HUES6 (cell line): ENCODE measurements around the gene PRPF40A.

Experiments used
- H3K27ac ChIP-seq: 2 replicates; pipeline ENCODE4 v1.7.0; 2013; ENCODE audit warnings: low read depth, mild to moderate bottlenecking, low read length, inconsistent platforms
- H3K27me3 ChIP-seq: 2 replicates; pipeline ENCODE4 v1.6.1; 2013; ENCODE audit warnings: low read length; ENCODE audit not compliant: control insufficient read depth, insufficient read depth
- H3K36me3 ChIP-seq: 2 replicates; pipeline ENCODE4 v1.6.1; 2013; ENCODE audit warnings: low read length; ENCODE audit not compliant: control insufficient read depth, insufficient read depth
- H3K4me1 ChIP-seq: 2 replicates; pipeline ENCODE4 v1.6.1; 2013; ENCODE audit warnings: low read length; ENCODE audit not compliant: control insufficient read depth, insufficient read depth
- H3K4me3 ChIP-seq: 2 replicates; pipeline ENCODE4 v1.5.1; 2013; ENCODE audit warnings: low read depth, low read length
- H3K9ac ChIP-seq: one replicate; pipeline ENCODE4 v1.6.1; 2013; ENCODE audit warnings: mild to moderate bottlenecking, low read length
- H3K9me3 ChIP-seq: 2 replicates; pipeline ENCODE4 v1.6.1; 2013; ENCODE audit warnings: low read depth, low read length; ENCODE audit not compliant: control insufficient read depth, insufficient read depth

PRPF40A gene

GRCh38 chr2:152650768-152651371 lies 66.4 kb downstream of the PRPF40A start:
- no peak overlapping the region for H3K27ac ChIP-seq
- H3K4me3 ChIP-seq = no peak overlapping the region
- no peak overlapping the region for H3K9ac ChIP-seq
- H3K36me3 ChIP-seq = peaks cover 63% of the 10 kb centered on the region
- peaks cover 18% of the 10 kb centered on the region; the same call in 1 of the 2 replicates for H3K4me1 ChIP-seq
- H3K27me3 ChIP-seq = no peaks in the 10 kb centered on the region
- H3K9me3 ChIP-seq = no peaks in the 10 kb centered on the region

- no peaks in the 10 kb centered on the region for H3K9me3 ChIP-seq
- H3K36me3 ChIP-seq = peaks cover 61% of the 10 kb centered on the region
- no peaks in the 10 kb centered on the region for H3K27me3 ChIP-seq
- H3K4me1 ChIP-seq = peaks cover 18% of the 10 kb centered on the region; the same call in 1 of the 2 replicates
- H3K9ac ChIP-seq = no peak overlapping the region
- no peak overlapping the region for H3K27ac ChIP-seq
- no peak overlapping the region for H3K4me3 ChIP-seq
These were observed 67.3 kb downstream of the PRPF40A start for GRCh38 chr2:152649997-152650396.

GRCh38 chr2:152648336-152648735 lies 68.9 kb downstream of the PRPF40A start:
- peaks cover 64% of the 10 kb centered on the region for H3K36me3 ChIP-seq
- no peaks in the 10 kb centered on the region for H3K27me3 ChIP-seq
- no peak overlapping the region for H3K9ac ChIP-seq
- no peaks in the 10 kb centered on the region for H3K9me3 ChIP-seq
- H3K27ac ChIP-seq = no peak overlapping the region
- H3K4me1 ChIP-seq = peaks cover 18% of the 10 kb centered on the region; the same call in 1 of the 2 replicates
- no peak overlapping the region for H3K4me3 ChIP-seq

- H3K4me3 ChIP-seq = no peak overlapping the region
- H3K27ac ChIP-seq = no peak overlapping the region
- H3K4me1 ChIP-seq = peaks cover 18% of the 10 kb centered on the region; the same call in 1 of the 2 replicates
- peaks cover 67% of the 10 kb centered on the region for H3K36me3 ChIP-seq
- no peaks in the 10 kb centered on the region for H3K27me3 ChIP-seq
- no peaks in the 10 kb centered on the region for H3K9me3 ChIP-seq
- no peak overlapping the region for H3K9ac ChIP-seq
These were observed 69.7 kb downstream of the PRPF40A start for GRCh38 chr2:152647552-152647951.

- H3K4me3 ChIP-seq = no peak overlapping the region
- no peaks in the 10 kb centered on the region for H3K9me3 ChIP-seq
- peaks cover 14% of the 10 kb centered on the region; the same call in 1 of the 2 replicates for H3K4me1 ChIP-seq
- H3K27me3 ChIP-seq = no peaks in the 10 kb centered on the region
- H3K27ac ChIP-seq = no peak overlapping the region
- H3K9ac ChIP-seq = no peak overlapping the region
- peaks cover 65% of the 10 kb centered on the region for H3K36me3 ChIP-seq
These were observed 70.5 kb downstream of the PRPF40A start for GRCh38 chr2:152646775-152647174.

- Histone ChIP-seq H3K27me3 (no peaks in the 10 kb centered on the region), H3K4me3 (no peak overlapping the region), H3K9ac (no peak overlapping the region), H3K36me3 (peaks cover 69% of the 10 kb centered on the region), H3K27ac (no peak overlapping the region), H3K9me3 (no peaks in the 10 kb centered on the region), H3K4me1 (peaks cover 13% of the 10 kb centered on the region; the same call in 1 of the 2 replicates)
These were observed 71.0 kb downstream of the PRPF40A start for GRCh38 chr2:152646264-152646663.

GRCh38 chr2:152644189-152644873 lies 72.9 kb downstream of the PRPF40A start:
- no peak overlapping the region for H3K4me3 ChIP-seq

GRCh38 chr2:152638590-152638989 lies 78.7 kb downstream of the PRPF40A start:
- Histone ChIP-seq H3K4me1 (no peaks in the 10 kb centered on the region), H3K9me3 (no peaks in the 10 kb centered on the region), H3K27me3 (no peaks in the 10 kb centered on the region), H3K9ac (no peak overlapping the region), H3K27ac (no peak overlapping the region), H3K36me3 (peaks cover 81% of the 10 kb centered on the region), H3K4me3 (no peak overlapping the region)

More at GRCh38 chr2:152644189-152644873, 72.9 kb downstream of the PRPF40A start:
- H3K9me3 ChIP-seq = no peaks in the 10 kb centered on the region
- H3K4me1 ChIP-seq = peaks cover 13% of the 10 kb centered on the region; the same call in 1 of the 2 replicates
- no peak overlapping the region for H3K27ac ChIP-seq
- no peaks in the 10 kb centered on the region for H3K27me3 ChIP-seq
- H3K9ac ChIP-seq = no peak overlapping the region
- peaks cover 74% of the 10 kb centered on the region for H3K36me3 ChIP-seq

GRCh38 chr2:152638056-152638455 lies 79.2 kb downstream of the PRPF40A start:
- H3K4me1 ChIP-seq = no peaks in the 10 kb centered on the region
- no peak overlapping the region for H3K27ac ChIP-seq
- H3K27me3 ChIP-seq = no peaks in the 10 kb centered on the region
- no peak overlapping the region for H3K9ac ChIP-seq
- H3K36me3 ChIP-seq = peaks cover 79% of the 10 kb centered on the region
- no peaks in the 10 kb centered on the region for H3K9me3 ChIP-seq
- no peak overlapping the region for H3K4me3 ChIP-seq

- Histone ChIP-seq H3K9ac (no peak overlapping the region), H3K27ac (no peak overlapping the region), H3K36me3 (peaks cover 77% of the 10 kb centered on the region)
These were observed 80.0 kb downstream of the PRPF40A start for GRCh38 chr2:152637251-152637650.

GRCh38 chr2:152635635-152636298 lies 81.5 kb downstream of the PRPF40A start:
- no peaks in the 10 kb centered on the region for H3K27me3 ChIP-seq
- no peak overlapping the region for H3K4me3 ChIP-seq
- no peak overlapping the region for H3K27ac ChIP-seq
- no peaks in the 10 kb centered on the region for H3K4me1 ChIP-seq
- no peak overlapping the region for H3K9ac ChIP-seq
- H3K36me3 ChIP-seq = peaks cover 75% of the 10 kb centered on the region
- H3K9me3 ChIP-seq = no peaks in the 10 kb centered on the region

More at GRCh38 chr2:152637251-152637650, 80.0 kb downstream of the PRPF40A start:
- H3K4me1 ChIP-seq = no peaks in the 10 kb centered on the region
- H3K9me3 ChIP-seq = no peaks in the 10 kb centered on the region
- H3K27me3 ChIP-seq = no peaks in the 10 kb centered on the region
- H3K4me3 ChIP-seq = no peak overlapping the region
